Ovary (tissue), 3 donors: Measurements from ENCODE around the gene AGAP5.

ENCODE experiments used
- EP300 ChIP-seq: sonication (generic); formaldehyde crosslinking; IDR thresholded peaks from one replicate; pipeline ENCODE4 v1.6.1; 2017; ENCODE audit warnings: antibody characterized with exemption
- POLR2A ChIP-seq: fragments of 450-650 bp; IDR thresholded peaks from one replicate; pipeline ENCODE4 v1.6.1; 2017; ENCODE audit warnings: antibody characterized with exemption, mild to moderate bottlenecking, moderate library complexity
- TF ChIP-seq, protein P1 (sequence below), 3 donors: fragments of 450-650 bp in 2 of 3; fragments of 200-600 bp in 1 of 3; IDR thresholded peaks; one replicate each; pipeline versions ENCODE4 v1.5.1 to v1.8.0; 2016 to 2022; ENCODE audit warnings: antibody characterized with exemption in 3 of 3, mild to moderate bottlenecking in 1 of 3
- donor health status: DM: no; HTN: no; CAD: no.

DNA sequence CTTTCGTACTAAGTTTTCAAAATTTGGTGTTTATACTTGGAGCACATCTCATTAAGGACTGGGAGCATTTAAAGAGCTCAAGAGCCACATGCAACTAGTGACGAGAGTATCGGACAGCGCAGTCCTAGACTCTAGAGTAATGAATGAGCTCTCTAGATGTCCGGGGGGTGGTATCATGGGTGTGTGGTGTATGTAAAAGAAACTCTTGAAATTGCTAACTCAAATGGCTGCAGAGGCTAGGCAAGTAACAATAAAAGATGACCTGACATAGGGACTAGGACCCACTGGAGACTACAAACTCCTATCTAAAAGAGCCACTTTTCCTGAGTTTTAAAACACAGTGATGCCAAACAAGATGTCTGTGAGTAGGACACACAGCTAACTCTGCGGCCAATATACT is 70.6 kb downstream of the AGAP5 start:
- TF ChIP-seq, protein P1, sequence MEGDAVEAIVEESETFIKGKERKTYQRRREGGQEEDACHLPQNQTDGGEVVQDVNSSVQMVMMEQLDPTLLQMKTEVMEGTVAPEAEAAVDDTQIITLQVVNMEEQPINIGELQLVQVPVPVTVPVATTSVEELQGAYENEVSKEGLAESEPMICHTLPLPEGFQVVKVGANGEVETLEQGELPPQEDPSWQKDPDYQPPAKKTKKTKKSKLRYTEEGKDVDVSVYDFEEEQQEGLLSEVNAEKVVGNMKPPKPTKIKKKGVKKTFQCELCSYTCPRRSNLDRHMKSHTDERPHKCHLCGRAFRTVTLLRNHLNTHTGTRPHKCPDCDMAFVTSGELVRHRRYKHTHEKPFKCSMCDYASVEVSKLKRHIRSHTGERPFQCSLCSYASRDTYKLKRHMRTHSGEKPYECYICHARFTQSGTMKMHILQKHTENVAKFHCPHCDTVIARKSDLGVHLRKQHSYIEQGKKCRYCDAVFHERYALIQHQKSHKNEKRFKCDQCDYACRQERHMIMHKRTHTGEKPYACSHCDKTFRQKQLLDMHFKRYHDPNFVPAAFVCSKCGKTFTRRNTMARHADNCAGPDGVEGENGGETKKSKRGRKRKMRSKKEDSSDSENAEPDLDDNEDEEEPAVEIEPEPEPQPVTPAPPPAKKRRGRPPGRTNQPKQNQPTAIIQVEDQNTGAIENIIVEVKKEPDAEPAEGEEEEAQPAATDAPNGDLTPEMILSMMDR (IDR thresholded peaks at IDR 0.05), result no peak
- TF ChIP-seq EP300, result no peak
- TF ChIP-seq POLR2A, result no peak
